ENCODE results near the gene OLR1.
A peak's percentile ranks its signal among the peaks of the same experiment; 100 is the strongest.

The OLR1 gene

GRCh38 chr12:10151621-10152020 is 20.3 kb downstream of the OLR1 start:
- no peak for DNase-seq

GRCh38 chr12:10147714-10148403 is 24.1 kb downstream of the OLR1 start:
- no peak for DNase-seq

- no peak for DNase-seq
Observed at GRCh38 chr12:10142976-10143589, 28.8 kb downstream of the OLR1 start.

GRCh38 chr12:10140001-10140400 is 31.9 kb downstream of the OLR1 start:
- peak; percentile 57 for DNase-seq

DNA sequence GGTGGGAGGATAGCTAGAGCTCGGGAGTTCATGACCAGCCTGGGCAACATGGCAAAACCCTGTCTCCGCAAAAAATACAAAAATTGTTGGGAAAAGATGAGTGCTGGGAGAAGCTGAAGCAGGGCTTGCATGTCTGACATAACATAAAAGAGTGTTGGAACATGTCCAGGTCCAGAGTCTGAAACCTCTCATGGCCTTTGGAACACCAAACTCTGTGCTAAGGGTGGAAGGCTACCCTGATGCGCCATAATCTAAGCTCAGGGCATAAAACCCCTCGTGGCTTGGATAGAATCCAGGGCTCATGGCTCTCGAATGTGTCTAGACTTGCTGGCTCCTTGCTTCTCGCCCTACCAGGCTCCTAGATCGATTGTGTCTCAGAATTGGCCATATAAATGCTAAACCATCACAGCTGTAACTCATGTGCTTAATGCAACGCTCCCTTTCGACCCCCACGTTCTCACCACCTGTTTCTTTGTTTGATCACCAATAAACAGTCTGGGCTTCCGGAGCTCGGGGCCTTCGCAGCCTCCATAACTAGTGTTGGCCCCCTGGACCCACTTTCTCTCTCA is 35.2 kb downstream of the OLR1 start:
- peak; percentile 98 for DNase-seq

GRCh38 chr12:10135126-10135525 is 36.8 kb downstream of the OLR1 start:
- DNase-seq: no peak

DNA sequence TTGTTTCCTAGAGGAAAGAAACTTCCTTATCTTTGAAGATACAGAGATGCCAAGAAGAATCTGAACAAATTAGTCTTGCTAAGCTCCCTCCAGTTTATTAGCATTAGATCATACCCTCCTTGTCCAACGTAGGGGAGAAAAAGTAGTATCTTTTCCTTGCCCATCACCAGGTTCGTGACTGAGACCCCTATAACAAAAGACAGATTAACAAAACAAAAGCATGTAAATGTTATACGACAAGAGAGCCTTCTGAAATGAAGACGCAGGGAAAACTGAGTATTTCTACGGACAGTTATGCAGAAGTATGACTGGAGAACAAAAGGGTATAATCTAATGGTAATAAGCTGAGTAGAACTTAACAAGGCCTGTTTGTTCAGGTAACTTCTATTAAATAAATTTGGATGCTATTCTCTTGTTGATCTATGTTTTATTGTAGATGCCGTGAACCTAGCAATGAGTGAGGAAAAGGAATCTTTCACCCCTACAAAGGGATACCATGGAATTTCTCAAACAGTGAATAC is 39.0 kb downstream of the OLR1 start:
- no peak for DNase-seq

- DNase-seq: no peak
Observed at GRCh38 chr12:10131111-10131690, 40.7 kb downstream of the OLR1 start.

DNA sequence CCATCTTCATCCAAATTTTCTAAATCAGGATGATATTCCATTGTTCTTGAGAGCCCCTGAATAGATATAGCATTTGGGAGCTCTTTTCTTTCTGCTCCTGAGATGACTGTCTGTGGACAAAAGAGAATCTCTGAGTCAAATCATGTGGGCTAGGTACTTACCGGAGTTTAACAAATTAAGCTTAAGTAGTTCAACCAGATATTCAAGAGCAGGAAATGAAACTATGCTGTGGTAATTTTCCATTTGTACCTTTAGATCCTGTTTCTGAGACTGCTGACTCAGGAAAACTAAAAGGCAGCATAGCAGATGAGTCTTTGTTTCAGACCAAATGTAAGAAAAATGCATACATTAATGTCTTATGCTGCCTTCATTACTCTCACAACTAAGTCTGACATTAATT is 41.9 kb downstream of the OLR1 start, which contains the start of gene CLEC7A:
TSS of gene CLEC7A (minus strand) at position 158 of the 400 bp plus-strand sequence. CDS start at position 41, 117 bp downstream.
- DNase-seq: peak; percentile 26

DNA sequence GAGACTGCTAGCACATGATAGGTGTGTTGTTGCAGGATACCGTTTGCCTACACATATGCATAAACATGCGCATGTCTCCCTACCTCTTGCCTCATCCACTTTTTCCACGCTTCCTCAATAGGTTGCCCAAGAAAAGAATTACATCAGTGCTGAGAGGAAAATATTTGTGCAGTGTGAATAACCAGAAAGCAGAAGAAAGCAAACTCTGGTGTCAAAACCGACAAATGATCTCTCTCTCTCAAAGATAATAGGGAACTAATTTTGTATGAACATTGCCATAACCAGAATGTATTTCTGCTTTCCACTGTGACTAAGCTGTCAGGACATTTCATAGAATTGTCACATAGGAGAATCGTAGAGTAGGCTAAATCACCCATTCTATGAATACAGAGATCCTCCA is 43.2 kb downstream of the OLR1 start:
- no peak for DNase-seq

DNA sequence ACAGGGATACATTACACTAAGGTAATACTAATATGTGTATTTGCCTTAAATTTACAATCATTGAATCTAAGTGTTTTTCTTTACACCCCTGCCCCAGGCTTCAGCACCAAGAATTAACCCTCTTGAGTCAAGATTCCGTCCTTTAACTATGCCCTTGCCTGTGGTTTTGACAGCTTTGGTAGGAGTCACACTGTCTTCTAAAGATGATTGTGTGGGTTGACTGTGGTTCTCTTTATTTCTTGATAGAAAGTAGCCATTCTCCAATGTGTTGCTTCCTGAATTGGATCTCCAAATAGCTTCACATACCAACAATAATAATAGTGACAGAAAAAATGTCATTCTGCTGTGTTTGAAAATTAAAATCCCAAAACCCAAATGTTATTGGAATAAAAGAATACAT is 45.5 kb downstream of the OLR1 start:
- DNase-seq: no peak

GRCh38 chr12:10122689-10123088 is 49.2 kb downstream of the OLR1 start:
- no peak for DNase-seq

- no peak for DNase-seq
Observed at GRCh38 chr12:10121278-10121677, 50.7 kb downstream of the OLR1 start.

DNA sequence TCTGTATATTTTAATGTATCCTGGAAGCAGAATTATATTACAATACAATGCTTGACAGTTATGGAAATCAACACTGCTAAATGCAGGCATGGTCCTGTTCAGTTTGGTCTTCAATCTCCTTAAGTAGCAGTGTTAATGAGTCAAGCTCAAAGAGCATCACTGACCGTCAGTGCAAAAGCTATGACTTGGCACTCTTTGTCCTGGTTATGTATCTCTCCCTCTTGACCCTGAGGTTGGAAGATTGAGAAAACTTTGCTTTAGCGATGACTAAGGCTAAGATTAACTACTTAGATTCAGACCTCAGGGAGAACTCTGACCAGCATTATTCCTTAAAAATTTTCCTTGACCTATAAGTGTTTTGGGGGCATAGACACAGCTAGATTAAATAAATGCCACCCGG is 52.9 kb downstream of the OLR1 start:
- DNase-seq: no peak

GRCh38 chr12:10115890-10116289 is 56.0 kb downstream of the OLR1 start:
- DNase-seq: no peak

DNA sequence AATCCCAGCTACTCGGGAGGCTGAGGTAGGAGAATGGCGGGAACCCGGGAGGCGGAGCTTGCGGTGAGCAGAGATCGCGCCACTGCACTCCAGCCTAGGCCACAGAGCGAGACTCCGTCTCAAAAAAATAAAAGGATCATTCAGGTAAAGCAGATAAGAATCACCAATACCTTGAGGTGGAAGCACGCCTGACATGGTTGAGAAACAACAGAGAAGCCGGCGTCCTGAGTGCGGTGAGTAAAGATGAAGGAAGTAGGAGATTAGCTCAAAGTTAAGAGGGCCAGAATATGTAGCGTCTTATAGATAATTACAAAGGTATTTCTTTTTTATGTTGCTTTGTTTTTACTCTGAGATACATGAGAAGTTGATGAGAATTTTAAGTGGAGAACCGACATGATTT is 56.6 kb downstream of the OLR1 start:
- DNase-seq: no peak

DNA sequence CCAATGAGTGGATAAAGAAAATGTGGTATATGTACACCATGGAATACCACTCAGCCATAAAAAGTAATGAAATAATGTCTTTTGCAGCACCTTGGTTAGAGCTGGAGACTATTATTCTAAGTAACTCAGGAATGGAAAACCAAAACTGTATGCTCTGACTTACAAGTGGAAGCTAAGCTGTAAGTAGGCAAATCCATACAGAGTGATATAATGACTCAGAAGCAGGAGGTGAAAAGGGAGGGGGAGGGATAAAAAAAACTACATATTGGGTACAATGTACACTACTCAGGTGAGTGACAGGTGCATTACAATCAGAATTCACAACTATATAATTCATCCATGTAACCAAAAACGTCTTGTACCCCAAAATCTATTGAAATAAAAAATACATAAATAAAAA is 58.0 kb downstream of the OLR1 start:
- no peak for DNase-seq

DNA sequence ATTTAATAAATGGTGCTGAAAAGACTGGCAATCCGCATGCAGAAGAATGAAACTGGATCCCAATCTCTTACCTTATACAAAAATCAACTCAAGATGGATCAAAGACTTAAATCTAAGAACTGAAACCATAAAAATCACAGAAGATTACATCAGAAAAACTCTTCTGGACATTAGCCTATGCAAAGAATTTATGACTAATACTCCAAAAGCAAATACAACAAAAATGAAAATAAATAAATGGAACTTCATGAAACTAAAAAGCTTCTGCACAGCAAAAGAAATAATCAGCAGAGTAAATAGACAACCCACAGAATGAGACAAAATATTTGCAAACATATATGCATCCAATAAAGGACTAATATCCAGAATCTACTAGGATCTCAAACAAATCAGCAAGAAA is 58.9 kb downstream of the OLR1 start:
- DNase-seq: no peak

GRCh38 chr12:10111451-10111850 is 60.5 kb downstream of the OLR1 start:
- no peak for DNase-seq

- no peak for DNase-seq
Observed at GRCh38 chr12:10110256-10110844, 61.6 kb downstream of the OLR1 start.

Data from DMS153 (cell line).